ES-I3 (cell line): ENCODE data around the gene CACFD1.
A peak's percentile ranks its signal among the peaks of the same experiment; 100 is the strongest.

ENCODE experiments used
- H3K36me3 ChIP-seq: 2 replicates; pipeline ENCODE4 v1.6.1; 2013; ENCODE audit warnings: mild to moderate bottlenecking, low read length, control low read depth, moderate library complexity; ENCODE audit not compliant: insufficient read depth
- H3K4me1 ChIP-seq: 2 replicates; pipeline ENCODE4 v1.6.1; 2013; ENCODE audit warnings: mild to moderate bottlenecking, control low read depth, low read length; ENCODE audit not compliant: insufficient read depth
- H3K9ac ChIP-seq: 2 replicates; pipeline ENCODE4 v1.6.1; 2013; ENCODE audit warnings: low read depth, mild to moderate bottlenecking, low read length, moderate library complexity
- H3K9me3 ChIP-seq: 2 replicates; pipeline ENCODE4 v1.6.1; 2013; ENCODE audit warnings: mild to moderate bottlenecking, low read length, moderate library complexity; ENCODE audit not compliant: control insufficient read depth, insufficient read depth

The CACFD1 gene

GRCh38 chr9:133459476-133460404, at the start of gene CACFD1:
TSS of gene CACFD1 (plus strand) at chr9:133459978. CDS start at chr9:133460067, 89 bp downstream.
- peak within 1 kb of the TSS; percentile 85 for H3K9ac ChIP-seq
- peaks cover 19% of the 10 kb centered on the region; the same call in 1 of the 2 replicates for H3K4me1 ChIP-seq
- no peaks in the 10 kb centered on the region for H3K9me3 ChIP-seq
- H3K36me3 ChIP-seq = no peaks in the 10 kb centered on the region

GRCh38 chr9:133415170-133415569, 44.6 kb upstream of the CACFD1 start:
- no peaks in the 10 kb centered on the region for H3K9me3 ChIP-seq
- peaks cover 22% of the 10 kb centered on the region for H3K36me3 ChIP-seq
- no peak overlapping the region for H3K9ac ChIP-seq
- H3K4me1 ChIP-seq = peaks cover 5% of the 10 kb centered on the region

- peak within 1 kb of the TSS; percentile 83 for H3K9ac ChIP-seq
- peaks cover 16% of the 10 kb centered on the region for H3K36me3 ChIP-seq
- H3K4me1 ChIP-seq = peaks cover 15% of the 10 kb centered on the region
- H3K9me3 ChIP-seq = no peaks in the 10 kb centered on the region
Measured at GRCh38 chr9:133417541-133418461, 42.0 kb upstream of the CACFD1 start, which contains the start of gene REXO4. TSS of gene REXO4 (minus strand) at chr9:133418010. CDS start at chr9:133417844, 166 bp downstream.

- peaks cover 15% of the 10 kb centered on the region for H3K4me1 ChIP-seq
- H3K9ac ChIP-seq = peak overlapping the region; percentile 83; the same call in 1 of the 2 replicates
- peaks cover 9% of the 10 kb centered on the region; the same call in 1 of the 2 replicates for H3K36me3 ChIP-seq
- H3K9me3 ChIP-seq = no peaks in the 10 kb centered on the region
Measured at GRCh38 chr9:133419005-133419404, 40.8 kb upstream of the CACFD1 start.

- Histone ChIP-seq H3K9me3 (no peaks in the 10 kb centered on the region), H3K4me1 (peaks cover 15% of the 10 kb centered on the region), H3K9ac (no peak overlapping the region)
Measured at GRCh38 chr9:133420392-133420827, 39.4 kb upstream of the CACFD1 start.

GRCh38 chr9:133421615-133422542, 37.9 kb upstream of the CACFD1 start, which contains the start of gene ADAMTS13:
TSS of gene ADAMTS13 (plus strand) at chr9:133422367. CDS start at chr9:133422444, 77 bp downstream.
- Histone ChIP-seq H3K36me3 (no peaks in the 10 kb centered on the region), H3K9ac (no peak within 1 kb of the TSS), H3K4me1 (peaks cover 15% of the 10 kb centered on the region; the same call in 1 of the 2 replicates), H3K9me3 (no peaks in the 10 kb centered on the region)

More at GRCh38 chr9:133420392-133420827, 39.4 kb upstream of the CACFD1 start:
- H3K36me3 ChIP-seq = peaks cover 3% of the 10 kb centered on the region; the same call in 1 of the 2 replicates

- no peaks in the 10 kb centered on the region for H3K9me3 ChIP-seq
- no peak overlapping the region for H3K9ac ChIP-seq
- H3K36me3 ChIP-seq = no peaks in the 10 kb centered on the region
- H3K4me1 ChIP-seq = peaks cover 18% of the 10 kb centered on the region; the same call in 1 of the 2 replicates
Measured at GRCh38 chr9:133423216-133423615, 36.6 kb upstream of the CACFD1 start.

GRCh38 chr9:133424187-133424586, 35.6 kb upstream of the CACFD1 start:
- Histone ChIP-seq H3K4me1 (peaks cover 17% of the 10 kb centered on the region; the same call in 1 of the 2 replicates), H3K9ac (no peak overlapping the region), H3K36me3 (no peaks in the 10 kb centered on the region), H3K9me3 (no peaks in the 10 kb centered on the region)

GRCh38 chr9:133425049-133425632, 34.6 kb upstream of the CACFD1 start:
- H3K9me3 ChIP-seq = no peaks in the 10 kb centered on the region
- H3K36me3 ChIP-seq = no peaks in the 10 kb centered on the region
- H3K9ac ChIP-seq = no peak overlapping the region
- H3K4me1 ChIP-seq = peaks cover 13% of the 10 kb centered on the region; the same call in 1 of the 2 replicates

- Histone ChIP-seq H3K9me3 (no peaks in the 10 kb centered on the region), H3K4me1 (peaks cover 8% of the 10 kb centered on the region; the same call in 1 of the 2 replicates), H3K36me3 (no peaks in the 10 kb centered on the region), H3K9ac (no peak overlapping the region)
Measured at GRCh38 chr9:133426011-133426410, 33.8 kb upstream of the CACFD1 start.

GRCh38 chr9:133427658-133428348, 32.0 kb upstream of the CACFD1 start:
- Histone ChIP-seq H3K4me1 (0 out of 2 replicates have a peak, but pooled peaks cover 3% of the 10 kb centered on the region), H3K9me3 (no peaks in the 10 kb centered on the region), H3K9ac (peak overlapping the region; percentile 57), H3K36me3 (no peaks in the 10 kb centered on the region)

GRCh38 chr9:133428617-133429101, 31.1 kb upstream of the CACFD1 start:
- H3K4me1 ChIP-seq = 0 out of 2 replicates have a peak, but pooled peaks cover 3% of the 10 kb centered on the region
- H3K9me3 ChIP-seq = no peaks in the 10 kb centered on the region
- peak overlapping the region; percentile 51; the same call in 1 of the 2 replicates for H3K9ac ChIP-seq
- no peaks in the 10 kb centered on the region for H3K36me3 ChIP-seq
